HEK293 (cell line): ENCODE results near the gene LGALS3BP.
"Not testable (repeated sequence)": the region's sequence is repeated elsewhere in the genome, so short reads cannot be mapped to it uniquely, and the experiment has no call there.

Experiments used
- CTCF ChIA-PET: fragments of 350-600 bp; formaldehyde crosslinking; extraction: SDS; loops from one replicate; lab custom pipeline; 2021; ENCODE audit warnings: antibody characterized with exemption; lab: Yijun Ruan, JAX
- POLR2A ChIA-PET: fragments of 300-600 bp; formaldehyde crosslinking; extraction: SDS; loops from one replicate; lab custom pipeline; 2020; ENCODE audit warnings: antibody characterized with exemption, inconsistent platforms; lab: Yijun Ruan, JAX
- H3K27ac ChIP-seq: fragments of 200-500 bp; sonication (Bioruptor generic); 2 replicates; pipeline ENCODE4 v1.5.1; 2014; ENCODE audit warnings: low read depth, low read length, control low read depth, inconsistent platforms; ENCODE audit errors: extremely low read depth
- H3K36me3 ChIP-seq, 2 experiments: fragments of 200-500 bp in 1 of 2; sonication (Bioruptor generic) in 1 of 2; 1 replicate in 1 of 2; 2 replicates in 1 of 2; pipeline ENCODE4 v1.5.1; 2014 to 2017; ENCODE audit warnings: inconsistent platforms in 2 of 2, low read length in 2 of 2; ENCODE audit not compliant: control insufficient read depth in 2 of 2, insufficient read depth in 1 of 2
- H3K4me1 ChIP-seq: fragments of 200-500 bp; sonication (Bioruptor generic); 2 replicates; pipeline ENCODE4 v1.5.1; 2014; ENCODE audit warnings: mild to moderate bottlenecking, low read length, inconsistent platforms; ENCODE audit not compliant: control insufficient read depth, insufficient read depth
- H3K4me3 ChIP-seq: 2 replicates; pipeline ENCODE4 v1.5.1; 2011; ENCODE audit warnings: low read depth, mild to moderate bottlenecking, control low read depth, low read length, moderate library complexity
- H3K9me3 ChIP-seq: fragments of 200-500 bp; sonication (Bioruptor generic); 2 replicates; pipeline ENCODE4 v1.5.1; 2014; ENCODE audit warnings: low read depth, low read length, inconsistent platforms; ENCODE audit not compliant: control insufficient read depth, insufficient read depth
- BCL11B ChIP-seq: fragments of 450-650 bp; formaldehyde crosslinking; IDR thresholded peaks from 2 replicates; pipeline ENCODE4 v1.5.1; 2016; ENCODE audit warnings: low read depth, missing biosample characterization, missing genetic modification characterization
- GLIS1 ChIP-seq: fragments of 450-650 bp; formaldehyde crosslinking; IDR thresholded peaks from 2 replicates; pipeline ENCODE4 v1.5.1; 2016; ENCODE audit warnings: missing biosample characterization, missing genetic modification characterization
- GLIS2 ChIP-seq: fragments of 450-650 bp; formaldehyde crosslinking; IDR thresholded peaks from 2 replicates; pipeline ENCODE4 v1.5.1; 2016; ENCODE audit warnings: missing biosample characterization, missing genetic modification characterization
- ZBTB48 ChIP-seq: fragments of 450-650 bp; formaldehyde crosslinking; IDR thresholded peaks from 2 replicates; pipeline ENCODE4 v1.5.1; 2016; ENCODE audit warnings: missing biosample characterization, missing genetic modification characterization
- ZNF121 ChIP-seq: fragments of 450-650 bp; formaldehyde crosslinking; IDR thresholded peaks from 2 replicates; pipeline ENCODE4 v1.5.1; 2016; ENCODE audit warnings: missing biosample characterization, missing genetic modification characterization
- ZNF175 ChIP-seq: fragments of 450-650 bp; formaldehyde crosslinking; IDR thresholded peaks from 2 replicates; pipeline ENCODE4 v1.5.1; 2016; ENCODE audit warnings: missing biosample characterization, missing genetic modification characterization
- ZNF214 ChIP-seq: fragments of 450-650 bp; formaldehyde crosslinking; IDR thresholded peaks from 2 replicates; pipeline ENCODE4 v1.5.1; 2017; ENCODE audit warnings: missing biosample characterization, mild to moderate bottlenecking, missing genetic modification characterization, borderline replicate concordance
- ZNF449 ChIP-seq: fragments of 450-650 bp; formaldehyde crosslinking; IDR thresholded peaks from 2 replicates; pipeline ENCODE4 v1.5.1; 2017; ENCODE audit warnings: missing biosample characterization, mild to moderate bottlenecking, missing genetic modification characterization, moderate library complexity
- ZNF585B ChIP-seq: fragments of 450-650 bp; formaldehyde crosslinking; IDR thresholded peaks from 2 replicates; pipeline ENCODE4 v1.5.1; 2016; ENCODE audit warnings: missing biosample characterization, missing genetic modification characterization
- ZNF785 ChIP-seq: fragments of 450-650 bp; formaldehyde crosslinking; IDR thresholded peaks from 2 replicates; pipeline ENCODE4 v1.5.1; 2016; ENCODE audit warnings: missing biosample characterization, missing genetic modification characterization
- TF ChIP-seq, protein P1 (sequence below): fragments of 450-650 bp; formaldehyde crosslinking; IDR thresholded peaks from 2 replicates; pipeline ENCODE4 v1.5.1; 2016; ENCODE audit warnings: missing biosample characterization, missing genetic modification characterization
- TF ChIP-seq, protein P2 (sequence below): fragments of 450-650 bp; formaldehyde crosslinking; IDR thresholded peaks from 2 replicates; pipeline ENCODE4 v1.5.1; 2016; ENCODE audit warnings: missing biosample characterization, missing genetic modification characterization
- TF ChIP-seq, protein P3 (sequence below): fragments of 450-650 bp; formaldehyde crosslinking; IDR thresholded peaks from 2 replicates; pipeline ENCODE4 v1.5.1; 2016; ENCODE audit warnings: missing biosample characterization, missing genetic modification characterization

Gene LGALS3BP

GRCh38 chr17:79022507-79022991 is 42.8 kb upstream of the LGALS3BP start:
- Histone ChIP-seq H3K36me3 (no peaks in the 10 kb centered on the region), H3K4me1 (peaks cover 36% of the 10 kb centered on the region), H3K9me3 (no peaks in the 10 kb centered on the region), H3K4me3 (no peak overlapping the region), H3K27ac (no peak overlapping the region)
- ChIA-PET CTCF (interaction anchor here (0.6 to 11.1 kb wide), 10 partner anchors 8 to 947 kb away, joined by 3 to 122 read pairs (median 6); no protein-coding TSS in a partner anchor), POLR2A (interaction anchor here (0.9 kb wide), 1 partner anchor 13 kb away, joined by 3 read pairs; no protein-coding TSS in a partner anchor)
- TF ChIP-seq BCL11B (tag by site-specific recombination) (no peak), ZNF449 (tag by site-specific recombination) (no peak), ZNF585B (tag by site-specific recombination) (no peak), GLIS1 (tag by site-specific recombination) (no peak), ZNF214 (tag by site-specific recombination) (no peak), ZNF175 (tag by site-specific recombination) (no peak), ZNF785 (tag by site-specific recombination) (no peak)
- TF ChIP-seq, protein P1, sequence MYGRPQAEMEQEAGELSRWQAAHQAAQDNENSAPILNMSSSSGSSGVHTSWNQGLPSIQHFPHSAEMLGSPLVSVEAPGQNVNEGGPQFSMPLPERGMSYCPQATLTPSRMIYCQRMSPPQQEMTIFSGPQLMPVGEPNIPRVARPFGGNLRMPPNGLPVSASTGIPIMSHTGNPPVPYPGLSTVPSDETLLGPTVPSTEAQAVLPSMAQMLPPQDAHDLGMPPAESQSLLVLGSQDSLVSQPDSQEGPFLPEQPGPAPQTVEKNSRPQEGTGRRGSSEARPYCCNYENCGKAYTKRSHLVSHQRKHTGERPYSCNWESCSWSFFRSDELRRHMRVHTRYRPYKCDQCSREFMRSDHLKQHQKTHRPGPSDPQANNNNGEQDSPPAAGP (tag by site-specific recombination): no peak
- TF ChIP-seq, protein P2, sequence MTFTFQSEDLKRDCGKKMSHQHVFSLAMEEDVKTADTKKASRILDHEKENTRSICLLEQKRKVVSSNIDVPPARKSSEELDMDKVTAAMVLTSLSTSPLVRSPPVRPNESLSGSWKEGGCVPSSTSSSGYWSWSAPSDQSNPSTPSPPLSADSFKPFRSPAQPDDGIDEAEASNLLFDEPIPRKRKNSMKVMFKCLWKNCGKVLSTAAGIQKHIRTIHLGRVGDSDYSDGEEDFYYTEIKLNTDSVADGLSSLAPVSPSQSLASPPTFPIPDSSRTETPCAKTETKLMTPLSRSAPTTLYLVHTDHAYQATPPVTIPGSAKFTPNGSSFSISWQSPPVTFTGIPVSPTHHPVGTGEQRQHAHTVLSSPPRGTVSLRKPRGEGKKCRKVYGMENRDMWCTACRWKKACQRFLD (tag by site-specific recombination): no peak
- TF ChIP-seq, protein P3, sequence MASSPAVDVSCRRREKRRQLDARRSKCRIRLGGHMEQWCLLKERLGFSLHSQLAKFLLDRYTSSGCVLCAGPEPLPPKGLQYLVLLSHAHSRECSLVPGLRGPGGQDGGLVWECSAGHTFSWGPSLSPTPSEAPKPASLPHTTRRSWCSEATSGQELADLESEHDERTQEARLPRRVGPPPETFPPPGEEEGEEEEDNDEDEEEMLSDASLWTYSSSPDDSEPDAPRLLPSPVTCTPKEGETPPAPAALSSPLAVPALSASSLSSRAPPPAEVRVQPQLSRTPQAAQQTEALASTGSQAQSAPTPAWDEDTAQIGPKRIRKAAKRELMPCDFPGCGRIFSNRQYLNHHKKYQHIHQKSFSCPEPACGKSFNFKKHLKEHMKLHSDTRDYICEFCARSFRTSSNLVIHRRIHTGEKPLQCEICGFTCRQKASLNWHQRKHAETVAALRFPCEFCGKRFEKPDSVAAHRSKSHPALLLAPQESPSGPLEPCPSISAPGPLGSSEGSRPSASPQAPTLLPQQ (tag by site-specific recombination): no peak

DNA sequence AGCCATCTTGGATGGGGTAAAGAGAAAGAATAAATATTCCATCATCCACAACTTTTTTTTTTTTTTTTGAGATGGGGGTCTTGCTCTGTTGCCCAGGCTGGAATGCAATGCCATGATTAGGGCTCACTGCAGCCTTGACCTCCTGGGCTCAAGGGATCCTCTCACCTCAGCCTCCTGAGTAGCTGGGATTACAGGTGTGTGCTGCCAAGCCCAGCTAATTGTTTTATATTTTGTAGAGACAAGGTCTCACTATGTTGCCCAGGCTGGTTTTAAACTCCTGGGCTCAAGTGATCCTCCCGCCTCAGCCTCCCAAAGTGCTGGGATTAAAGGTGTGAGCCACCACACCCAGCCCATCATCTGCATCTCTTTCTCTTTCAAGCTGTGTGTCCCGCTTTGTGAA is 42.2 kb upstream of the LGALS3BP start:
- H3K4me1 ChIP-seq: peaks cover 30% of the 10 kb centered on the region
- peak; percentile 97 for TF ChIP-seq ZNF121 (tag by site-specific recombination)
- H3K27ac ChIP-seq, H3K36me3 ChIP-seq, H3K9me3 ChIP-seq, POLR2A ChIA-PET, H3K4me3 ChIP-seq: not testable (repeated sequence)
- CTCF ChIA-PET: interaction anchor here (0.6 to 11.1 kb wide), 11 partner anchors 8 to 948 kb away, joined by 3 to 122 read pairs (median 5); no protein-coding TSS in a partner anchor

- ChIA-PET CTCF (interaction anchor here (0.6 to 11.1 kb wide), 20 partner anchors 8 to 594 kb away, joined by 3 to 122 read pairs (median 5); partner anchors contain the start of gene ENGASE), POLR2A (interaction anchor here (1.6 kb wide), 1 partner anchor 11 kb away, joined by 4 read pairs; the partner anchor contains the start of gene CANT1)
- Histone ChIP-seq H3K9me3 (no peaks in the 10 kb centered on the region), H3K4me3 (no peak overlapping the region), H3K4me1 (peaks cover 24% of the 10 kb centered on the region), H3K27ac (no peak overlapping the region), H3K36me3 (no peaks in the 10 kb centered on the region)
- TF ChIP-seq ZBTB48 (peak; percentile 11), GLIS2 (tag by site-specific recombination) (no peak)
These were observed 41.0 kb upstream of the LGALS3BP start for GRCh38 chr17:79020631-79021301.
